MG63 (cell line): ENCODE results near the gene CASP4. TPM values are rescaled to one million over a fixed set of nuclear protein-coding genes. Genes with fewer than 3 reads are reported as not detected.

ENCODE experiments used
- DNase-seq: peaks from one replicate; pipeline ENCODE4 v3.0.0-alpha.2; 2020
- H3K27me3 ChIP-seq: fragments of 250-450 bp; sonication (Bioruptor Pico); 2 replicates; pipeline ENCODE4 v1.5.1; 2020; ENCODE audit warnings: mild to moderate bottlenecking, moderate library complexity
- H3K36me3 ChIP-seq: fragments of 250-450 bp; sonication (Bioruptor Pico); 2 replicates; pipeline ENCODE4 v1.5.1; 2020; ENCODE audit warnings: mild to moderate bottlenecking, moderate library complexity
- H3K4me3 ChIP-seq: fragments of 250-450 bp; sonication (Bioruptor Pico); 2 replicates; pipeline ENCODE4 v1.5.1; 2020; ENCODE audit warnings: mild to moderate bottlenecking, moderate library complexity
- H3K9me3 ChIP-seq: fragments of 250-450 bp; sonication (Bioruptor Pico); 2 replicates; pipeline ENCODE4 v1.5.1; 2020; ENCODE audit warnings: mild to moderate bottlenecking, moderate library complexity
- total RNA-seq: library from RNA; depleted of rRNA; stranded (reverse); fragments of >200 nt; shearing (Covaris generic); gene quantifications from 2 replicates; pipeline ENCODE4 v1.2.3, GENCODE V29; 2014; ENCODE audit warnings: low replicate concordance; rRNA removed

The CASP4 gene
- total RNA-seq, 1 experiment from 2014 or later: 64.4 TPM

DNA sequence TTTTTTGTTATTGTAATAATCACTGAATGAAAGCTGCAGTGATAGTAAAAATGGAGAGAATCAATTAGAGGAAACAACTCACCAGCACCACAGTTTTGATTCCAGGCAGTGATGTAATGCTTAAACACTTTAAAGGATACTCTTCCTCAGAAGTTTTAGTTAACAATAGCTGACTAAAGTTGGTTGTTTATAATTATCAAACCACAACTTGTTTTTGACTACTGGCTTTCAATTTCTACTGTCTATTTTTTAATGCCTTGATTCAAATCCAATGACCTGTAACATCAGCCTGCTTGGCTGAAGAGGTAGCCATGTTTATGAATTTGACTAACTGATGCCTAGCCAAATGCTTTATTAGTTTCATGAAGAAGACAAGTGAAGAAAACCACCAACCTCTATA is 51.9 kb downstream of the CASP4 start:
- no peak overlapping the region for H3K4me3 ChIP-seq

DNA sequence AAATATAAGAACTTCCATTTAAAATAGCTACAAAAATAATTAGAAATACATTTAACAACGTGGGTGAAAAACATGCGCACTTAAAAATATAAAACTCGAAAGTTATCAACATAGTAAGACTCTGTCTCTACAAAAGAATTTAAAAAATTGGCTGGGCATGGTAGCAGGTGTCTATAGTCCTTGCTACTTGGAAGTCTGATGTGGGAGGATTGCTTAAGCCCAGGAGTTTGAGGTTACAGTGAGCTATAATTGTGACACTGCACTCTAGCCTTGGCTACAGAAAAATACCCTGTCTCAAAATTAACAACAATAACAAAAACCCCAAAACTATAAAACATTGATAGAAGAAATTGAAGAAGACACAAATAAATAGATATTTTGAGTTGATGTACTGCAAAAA is 56.3 kb downstream of the CASP4 start:
- no peak for DNase-seq
- Histone ChIP-seq H3K27me3 (no peaks in the 10 kb centered on the region), H3K9me3 (no peaks in the 10 kb centered on the region), H3K4me3 (no peak overlapping the region), H3K36me3 (no peaks in the 10 kb centered on the region)

More for the DNA sequence above, 51.9 kb downstream of the CASP4 start:
- no peaks in the 10 kb centered on the region for H3K36me3 ChIP-seq
- no peaks in the 10 kb centered on the region for H3K27me3 ChIP-seq
- H3K9me3 ChIP-seq: no peaks in the 10 kb centered on the region
- no peak for DNase-seq

DNA sequence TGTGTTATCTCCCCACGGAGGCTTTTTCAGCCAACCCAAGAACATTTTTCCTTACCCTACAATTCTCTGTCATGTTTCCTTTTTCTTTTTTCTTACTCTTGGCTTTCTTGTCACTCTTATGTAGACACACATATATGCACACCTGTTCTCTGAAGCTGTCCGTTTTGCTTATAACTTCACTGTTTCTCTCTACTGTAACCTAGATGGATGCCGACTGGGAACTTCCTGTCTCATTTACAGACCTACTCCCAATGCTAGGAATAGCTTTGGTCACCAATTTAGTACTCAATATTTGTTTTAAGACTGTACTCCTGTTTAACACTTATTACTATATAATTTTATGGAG is 60.2 kb downstream of the CASP4 start:
- no peaks in the 10 kb centered on the region for H3K27me3 ChIP-seq
- no peak overlapping the region for H3K4me3 ChIP-seq
- DNase-seq: no peak
- no peaks in the 10 kb centered on the region for H3K36me3 ChIP-seq
- no peaks in the 10 kb centered on the region for H3K9me3 ChIP-seq

- DNase-seq: no peak
- Histone ChIP-seq H3K4me3 (no peak overlapping the region), H3K36me3 (no peaks in the 10 kb centered on the region), H3K9me3 (no peaks in the 10 kb centered on the region), H3K27me3 (no peaks in the 10 kb centered on the region)
These were observed 60.7 kb downstream of the CASP4 start for GRCh38 chr11:104907521-104908185.

DNA sequence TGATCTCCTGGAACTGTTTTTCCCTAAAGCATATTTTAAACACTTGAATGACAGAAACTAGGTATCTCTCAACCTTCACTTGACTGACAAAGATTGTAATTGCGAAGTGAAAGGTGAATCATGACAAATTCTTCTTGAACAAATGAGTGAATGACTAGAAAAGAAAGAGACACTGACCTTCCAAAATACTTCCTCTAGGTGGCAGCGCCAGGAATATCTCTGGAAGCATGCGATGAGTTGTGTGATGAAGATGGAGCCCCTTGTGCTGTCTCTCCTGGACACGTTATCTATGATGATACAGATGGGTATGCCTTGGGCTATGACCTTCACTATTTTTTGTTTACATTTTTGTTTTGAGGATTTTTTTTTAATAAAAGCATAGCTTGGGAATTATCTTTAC is 63.1 kb downstream of the CASP4 start:
- H3K27me3 ChIP-seq: no peaks in the 10 kb centered on the region
- no peaks in the 10 kb centered on the region for H3K9me3 ChIP-seq
- DNase-seq: no peak
- H3K4me3 ChIP-seq: no peak overlapping the region
- H3K36me3 ChIP-seq: no peaks in the 10 kb centered on the region

GRCh38 chr11:104899226-104899625 is 69.1 kb downstream of the CASP4 start:
- no peaks in the 10 kb centered on the region for H3K9me3 ChIP-seq
- no peaks in the 10 kb centered on the region for H3K36me3 ChIP-seq
- DNase-seq: no peak
- no peak overlapping the region for H3K4me3 ChIP-seq
- H3K27me3 ChIP-seq: no peaks in the 10 kb centered on the region

DNA sequence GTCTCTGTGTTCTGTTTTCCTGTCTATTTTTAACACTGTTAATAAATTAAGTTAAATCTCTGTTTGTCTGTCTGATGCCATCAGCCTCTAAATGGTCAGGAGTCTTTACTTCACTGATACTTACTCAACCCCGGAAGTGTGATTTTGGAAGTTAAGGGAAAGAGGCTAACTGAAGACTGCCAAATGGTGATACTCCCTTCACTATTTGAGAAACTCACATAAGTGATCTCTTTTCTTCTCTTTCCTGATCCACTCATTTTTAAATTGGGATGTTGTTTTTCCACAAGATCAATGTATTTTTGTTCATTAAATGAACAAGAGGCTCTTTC is 69.7 kb downstream of the CASP4 start:
- Histone ChIP-seq H3K9me3 (no peaks in the 10 kb centered on the region), H3K4me3 (no peak overlapping the region), H3K27me3 (no peaks in the 10 kb centered on the region), H3K36me3 (no peaks in the 10 kb centered on the region)
- no peak for DNase-seq

DNA sequence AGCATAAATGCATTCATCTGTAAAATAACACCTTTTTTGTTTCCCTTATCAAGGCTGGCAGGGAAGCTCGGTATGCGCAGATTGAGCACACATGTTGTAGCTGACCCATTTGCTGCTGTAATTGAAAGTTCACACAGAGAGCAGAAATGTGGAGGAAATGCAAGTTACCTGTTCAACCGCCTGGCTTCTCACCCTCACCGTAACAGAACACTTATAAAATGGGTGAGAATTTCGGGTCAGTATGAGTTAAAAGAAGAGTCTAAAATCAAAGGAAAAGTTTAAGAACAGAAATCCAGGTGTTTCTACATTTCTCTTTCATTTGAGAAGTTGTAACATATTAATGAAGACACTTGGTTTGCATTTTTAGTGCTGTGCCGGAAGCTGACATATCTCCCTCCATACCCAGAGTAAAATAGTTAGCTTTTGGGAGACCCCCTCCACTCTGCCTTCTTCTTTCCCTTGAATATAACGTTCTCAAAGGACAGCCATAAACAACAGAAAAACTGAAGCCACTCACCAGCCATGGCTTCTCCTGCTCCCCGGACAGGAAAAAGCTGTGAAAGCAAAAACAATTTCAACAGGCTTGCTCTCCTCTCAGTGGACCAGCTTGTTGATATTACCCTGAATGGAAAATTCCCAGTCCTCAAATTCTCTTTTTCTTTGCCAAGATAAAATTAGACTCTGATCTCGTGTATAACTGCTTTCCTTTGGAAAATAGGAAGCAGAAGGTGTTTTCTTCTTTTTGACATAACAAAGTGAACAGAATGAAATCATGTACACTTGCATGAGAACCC is 70.3 kb downstream of the CASP4 start, which contains the start of gene CASP12:
TSS of gene CASP12 (minus strand) at position 570 of the 794 bp plus-strand sequence.
- no peak within 1 kb of the TSS for H3K4me3 ChIP-seq
- no peaks in the 10 kb centered on the region for H3K36me3 ChIP-seq
- H3K27me3 ChIP-seq: no peaks in the 10 kb centered on the region
- no peak for DNase-seq
- H3K9me3 ChIP-seq: no peaks in the 10 kb centered on the region

DNA sequence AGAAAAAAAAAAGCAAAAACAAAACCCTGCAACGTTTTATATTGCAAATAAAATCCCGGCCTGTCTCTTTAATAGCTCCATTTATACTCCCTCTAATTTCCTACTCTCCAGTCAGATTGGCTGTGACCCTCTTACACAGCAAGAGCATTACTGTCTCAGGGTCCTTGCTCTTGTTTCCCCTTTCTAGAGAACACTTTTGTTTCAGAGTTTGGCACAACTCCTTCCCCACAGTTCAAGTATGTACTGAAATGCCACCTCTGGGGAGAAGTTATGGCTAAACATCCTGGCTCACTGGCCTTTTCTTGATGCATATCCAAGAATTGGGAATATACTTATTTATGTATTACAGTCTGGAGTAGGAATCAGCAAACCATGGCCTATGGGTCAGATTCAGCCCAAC is 72.7 kb downstream of the CASP4 start:
- no peaks in the 10 kb centered on the region for H3K9me3 ChIP-seq
- no peaks in the 10 kb centered on the region for H3K36me3 ChIP-seq
- no peak overlapping the region for H3K4me3 ChIP-seq
- DNase-seq: no peak
- no peaks in the 10 kb centered on the region for H3K27me3 ChIP-seq

DNA sequence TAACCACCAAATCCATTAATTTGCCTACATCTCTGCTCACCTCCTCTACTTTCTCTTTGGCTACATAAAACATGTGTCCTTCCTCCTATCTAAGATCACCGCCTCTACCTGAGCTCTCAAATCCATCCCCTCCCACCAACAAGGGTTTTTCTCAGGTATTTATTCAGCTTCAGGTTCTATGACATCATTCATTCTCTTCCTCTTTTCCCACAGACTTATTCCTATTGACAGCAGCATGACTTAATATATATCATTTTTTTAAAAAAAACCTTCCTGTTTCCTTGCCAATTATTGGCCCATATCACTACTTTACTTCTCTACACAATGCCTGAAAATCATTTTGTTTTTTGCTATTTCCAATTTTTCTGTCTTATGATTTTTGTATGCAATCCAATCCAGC is 74.5 kb downstream of the CASP4 start:
- Histone ChIP-seq H3K9me3 (no peaks in the 10 kb centered on the region), H3K36me3 (no peaks in the 10 kb centered on the region), H3K4me3 (no peak overlapping the region), H3K27me3 (no peaks in the 10 kb centered on the region)
- DNase-seq: no peak

Other genes with a start within 250 kb of the CASP4 start
- not detected in 2 replicates for gene CASP12, start 70.1 kb downstream of the CASP4 start, total RNA-seq
- gene CASP5, start 54.6 kb upstream of the CASP4 start, total RNA-seq: not detected in 2 replicates
- 0.20 and 2.3 TPM in 2 replicates for gene CASP1, start 66.6 kb upstream of the CASP4 start, total RNA-seq
- gene CARD16, start 76.8 kb upstream of the CASP4 start, total RNA-seq: 0.30 TPM in 1 of 2 replicates, not detected in the other
- not detected in 2 replicates for gene CARD18, start 171.2 kb upstream of the CASP4 start, total RNA-seq